GM23248 (cell line): Measurements from ENCODE around the gene CCNG1.

ENCODE experiments used
- EZH2 ChIP-seq: fragments of 200-600 bp; sonication (generic); IDR thresholded peaks from 2 replicates; pipeline ENCODE4 v1.6.1; 2018; ENCODE audit warnings: antibody characterized with exemption, mild to moderate bottlenecking; ENCODE audit not compliant: insufficient read depth, poor library complexity, severe bottlenecking
- EZH2phosphoT487 ChIP-seq: fragments of 200-600 bp; sonication (generic); IDR thresholded peaks from 2 replicates; pipeline ENCODE4 v1.6.1; 2018; ENCODE audit warnings: antibody characterized with exemption, moderate library complexity, mild to moderate bottlenecking, low read depth; ENCODE audit not compliant: insufficient read depth

DNA sequence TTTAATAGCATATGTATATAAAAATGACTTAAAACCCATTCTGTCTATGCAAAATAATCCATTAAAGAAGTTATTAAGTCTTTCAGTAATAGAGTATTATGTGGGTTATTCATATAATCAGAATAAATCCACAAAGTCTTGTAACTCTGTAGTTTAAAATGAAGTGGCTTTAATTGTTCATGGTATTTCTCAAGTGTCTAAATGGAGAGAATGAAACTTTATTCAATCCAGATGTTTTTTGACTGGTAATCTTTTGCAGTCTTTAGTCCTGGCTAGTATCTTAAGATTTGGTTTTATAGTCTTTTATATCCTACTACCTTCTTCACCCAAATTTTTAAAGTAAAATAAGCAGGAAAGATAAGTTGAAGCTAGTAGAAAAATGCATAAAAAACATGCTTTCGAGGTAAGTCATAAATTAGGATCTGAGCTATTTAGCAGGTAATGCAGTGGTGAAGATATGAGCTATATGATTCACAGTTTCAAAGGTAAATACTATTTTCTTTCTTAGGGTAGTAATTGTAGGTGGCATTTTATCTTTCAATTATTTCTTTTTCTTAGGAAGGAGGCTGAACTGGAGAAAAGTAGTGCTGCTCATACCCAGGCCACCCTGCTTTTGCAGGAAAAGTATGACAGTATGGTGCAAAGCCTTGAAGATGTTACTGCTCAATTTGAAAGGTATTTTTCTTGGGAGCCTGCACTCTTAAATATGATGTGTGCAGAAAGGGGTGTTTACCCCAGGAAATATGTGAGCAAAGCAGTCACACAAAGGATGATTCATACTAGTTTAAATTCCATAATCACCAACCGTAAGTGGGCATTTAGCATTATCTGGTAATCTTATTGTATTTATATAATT is 41.0 kb downstream of the CCNG1 start:
- no peak for TF ChIP-seq EZH2phosphoT487
- TF ChIP-seq EZH2 = no peak
